Activated T-cell treated with anti-CD3 and anti-CD28 coated beads for 4 hours (primary cell): Measurements from ENCODE around the gene ALPG.
"Not testable (repeated sequence)": the region's sequence is repeated elsewhere in the genome, so short reads cannot be mapped to it uniquely, and the experiment has no call there.

Experiments
- DNase-seq: peaks from one replicate; pipeline ENCODE4 v3.0.0-alpha.2; 2020

ALPG gene

DNA sequence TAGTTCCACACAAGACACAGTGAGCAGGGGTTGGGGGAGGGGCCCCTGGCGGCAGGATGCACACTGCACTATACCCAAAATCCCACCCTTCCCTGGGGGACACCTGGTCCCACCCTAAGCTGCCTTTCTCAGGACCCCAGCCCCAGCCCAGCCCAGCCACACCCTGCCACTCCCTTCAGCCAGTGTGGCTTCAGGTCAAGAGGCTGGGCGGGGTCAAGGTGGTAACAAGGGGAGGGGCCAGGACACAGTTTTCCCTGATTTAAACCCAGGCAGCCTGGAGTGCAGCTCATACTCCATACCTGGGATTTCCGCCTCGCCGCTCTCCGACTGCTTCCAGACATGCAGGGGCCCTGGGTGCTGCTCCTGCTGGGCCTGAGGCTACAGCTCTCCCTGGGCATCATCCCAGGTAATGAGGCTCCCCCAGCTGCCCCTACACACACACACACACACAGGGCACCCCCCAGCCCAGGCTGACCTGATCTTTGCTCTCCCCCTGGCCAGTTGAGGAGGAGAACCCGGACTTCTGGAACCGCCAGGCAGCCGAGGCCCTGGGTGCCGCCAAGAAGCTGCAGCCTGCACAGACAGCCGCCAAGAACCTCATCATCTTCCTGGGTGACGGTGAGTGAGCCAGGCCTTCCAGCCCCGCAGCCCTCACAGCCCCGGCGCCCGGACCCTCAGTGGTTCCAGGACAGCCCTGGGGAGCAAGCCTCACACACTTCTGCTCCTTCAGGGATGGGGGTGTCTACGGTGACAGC is at the start of gene ALPG:
ALPG (plus strand) TSS at position 289 of the 755 bp plus-strand sequence; CDS start at position 340, 51 bp downstream.
- no peak for DNase-seq

- no peak for DNase-seq
Measured at GRCh38 chr2:232361646-232362045, 45.0 kb upstream of the ALPG start.

- DNase-seq: no peak
Measured at GRCh38 chr2:232362174-232362900, 44.3 kb upstream of the ALPG start.

DNA sequence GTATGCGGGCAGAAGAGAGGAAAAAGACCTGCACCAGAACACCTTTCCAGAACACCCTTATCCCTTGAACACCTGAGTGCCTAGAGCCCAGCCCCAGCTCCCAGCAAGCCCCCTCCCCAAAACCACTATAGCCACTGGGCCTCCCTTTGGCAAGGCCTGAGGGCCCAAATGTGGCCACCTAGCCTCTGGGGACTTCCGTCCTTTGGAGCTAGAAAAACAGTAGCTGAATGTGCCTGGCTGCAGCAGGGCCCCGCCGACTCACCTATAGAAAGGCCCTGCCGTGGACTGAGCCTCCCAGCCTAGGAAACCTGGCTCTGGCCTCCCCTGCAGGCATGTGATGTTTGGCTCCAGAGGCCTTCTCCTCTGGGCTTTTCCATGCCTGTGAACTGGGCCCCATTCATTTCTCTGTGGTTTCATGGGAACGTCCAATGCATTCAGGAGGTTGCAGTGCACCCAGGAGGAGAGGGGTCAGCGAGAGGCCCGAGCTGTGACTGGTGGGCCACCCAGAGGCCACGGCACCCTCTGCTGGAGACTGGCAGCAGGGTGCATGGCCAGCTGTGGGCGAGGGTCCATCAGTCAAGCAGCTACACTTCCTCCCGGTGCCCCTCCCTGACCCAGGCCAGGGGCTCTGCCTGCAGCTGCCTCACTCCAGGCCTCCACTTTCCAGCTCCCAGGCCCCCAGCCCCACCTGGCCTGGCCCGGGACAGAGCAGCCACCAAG is 43.4 kb upstream of the ALPG start:
- not testable (repeated sequence) for DNase-seq

DNA sequence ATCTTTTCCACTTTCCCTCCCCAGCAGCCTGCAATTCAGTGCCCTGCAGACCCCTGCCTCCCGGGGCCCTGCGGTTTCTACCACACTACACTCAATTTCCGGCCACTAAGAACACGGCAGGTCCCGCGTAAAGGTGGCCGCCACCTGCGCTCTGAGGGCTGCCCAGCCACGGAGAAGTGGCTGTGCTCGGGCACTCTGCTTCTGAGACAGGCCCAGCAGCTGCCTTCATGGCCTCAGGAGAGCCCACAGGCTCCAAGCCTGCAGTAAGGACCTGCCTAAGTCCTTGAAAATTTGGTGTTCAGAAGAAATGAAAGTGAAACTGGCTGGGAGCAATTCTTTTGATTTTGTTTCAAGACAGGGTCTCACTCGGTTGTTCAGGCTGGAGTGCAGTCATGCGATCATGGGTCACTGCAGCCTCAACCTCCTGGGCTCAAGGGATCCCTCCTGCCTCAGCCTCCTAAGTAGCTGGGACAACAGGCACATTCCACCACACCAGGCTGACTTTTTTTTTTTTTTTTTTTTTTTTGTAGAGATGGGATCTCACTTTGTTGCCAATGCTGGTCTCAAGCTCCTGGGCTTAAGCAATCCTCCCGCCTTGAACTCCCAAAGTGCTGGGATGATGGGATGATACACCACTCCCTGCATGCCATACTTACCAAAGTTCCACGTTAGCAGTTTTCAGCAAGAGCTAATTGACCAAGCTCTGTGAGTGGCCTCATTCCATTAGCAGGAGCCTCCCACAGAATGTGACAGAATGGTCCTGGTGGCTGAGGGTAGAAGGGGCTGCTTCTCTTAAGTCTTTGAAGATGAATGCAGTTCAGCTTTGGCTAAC is 42.6 kb upstream of the ALPG start:
- no peak for DNase-seq

DNA sequence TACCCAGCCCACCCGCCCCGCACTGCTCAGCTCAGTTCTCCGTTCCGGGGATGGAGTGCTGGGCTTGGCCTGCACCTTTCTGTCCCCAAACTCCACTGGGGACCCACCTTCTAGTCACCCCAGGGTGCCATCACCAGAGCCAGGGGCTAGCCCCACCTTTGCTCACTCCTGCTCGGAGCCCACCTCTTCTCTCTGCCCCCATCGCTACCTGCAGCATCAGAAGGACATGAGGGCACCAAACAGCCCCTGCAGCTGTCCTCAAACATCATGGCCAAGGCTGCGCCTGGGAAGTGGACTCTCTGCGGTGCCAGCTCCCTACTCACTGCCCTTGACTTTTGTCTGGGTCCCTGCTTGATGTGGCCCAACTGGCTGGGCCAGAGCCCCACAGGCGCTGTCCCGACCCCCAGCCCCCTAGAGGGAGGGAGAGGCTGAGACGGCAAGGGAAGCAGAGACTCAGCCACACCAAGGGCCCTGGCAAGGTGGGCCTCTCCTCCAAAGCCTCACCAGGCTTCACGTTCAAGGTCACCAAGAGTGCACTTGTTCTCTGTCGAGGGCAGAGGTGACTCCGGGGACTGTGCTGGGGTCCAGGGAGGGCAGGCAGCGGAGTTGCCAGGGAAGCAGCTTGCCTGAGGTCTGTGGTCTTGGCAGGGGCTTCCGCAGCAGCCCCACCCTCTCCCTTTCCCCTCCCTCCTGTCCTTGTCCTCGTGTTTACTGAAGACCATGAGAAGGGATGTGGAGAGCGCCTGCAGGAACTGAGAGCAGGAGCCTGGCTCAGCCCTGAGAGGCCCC is 41.6 kb upstream of the ALPG start:
- DNase-seq: not testable (repeated sequence)

DNA sequence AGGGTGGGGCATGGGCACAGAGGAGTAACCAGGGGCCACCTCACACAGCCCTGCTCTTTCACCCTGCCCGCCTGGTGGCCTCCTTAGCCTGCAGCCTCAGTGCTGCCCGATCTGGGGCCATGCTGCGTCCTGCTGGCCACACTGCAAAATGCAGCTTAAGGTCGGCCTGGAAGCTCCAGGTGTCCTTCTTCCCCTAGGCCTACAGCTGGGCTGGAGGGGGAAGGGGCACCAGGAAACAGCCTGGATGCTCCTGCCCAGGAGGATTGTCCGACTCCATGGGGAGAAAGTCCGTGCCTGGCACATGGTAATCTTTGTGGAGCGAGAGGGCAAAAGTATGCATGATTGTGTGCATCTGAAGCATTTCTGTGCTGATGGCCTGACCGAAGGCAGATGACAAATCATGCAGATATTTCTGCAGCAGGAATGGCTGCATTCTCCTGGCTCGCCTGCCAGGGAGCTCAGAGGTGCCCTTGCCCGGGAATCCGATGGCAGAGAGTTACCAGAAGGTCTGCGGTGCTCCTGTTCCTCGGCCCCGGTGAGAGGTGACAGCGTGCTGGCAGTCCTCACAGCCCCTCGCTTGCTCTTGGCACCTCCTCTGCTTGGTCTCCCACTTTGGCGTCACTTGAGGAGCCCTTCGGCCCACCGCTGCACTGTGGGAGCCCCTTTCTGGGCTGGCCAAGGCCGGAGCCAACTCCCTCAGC is 40.9 kb upstream of the ALPG start:
- no peak for DNase-seq

DNA sequence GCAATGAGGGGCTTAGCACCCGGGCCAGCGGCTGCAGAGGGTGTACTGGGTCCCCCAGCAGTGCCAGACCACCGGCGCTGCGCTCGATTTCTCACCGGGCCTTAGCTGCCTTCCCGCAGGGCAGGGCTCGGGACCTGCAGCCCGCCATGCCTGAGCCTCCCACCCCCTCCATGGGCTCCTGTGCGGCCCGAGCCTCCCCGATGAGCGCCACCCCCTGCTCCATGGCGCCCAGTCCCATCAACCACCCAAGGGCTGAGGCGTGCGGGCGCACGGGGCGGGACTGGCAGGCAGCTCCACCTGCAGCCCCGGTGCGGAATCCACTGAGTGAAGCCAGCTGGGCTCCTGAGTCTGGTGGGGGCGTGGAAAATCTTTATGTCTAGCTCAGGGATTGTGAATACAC is 40.2 kb upstream of the ALPG start:
- DNase-seq: not testable (repeated sequence)

GRCh38 chr2:232367016-232367415 is 39.6 kb upstream of the ALPG start:
- no peak for DNase-seq

DNA sequence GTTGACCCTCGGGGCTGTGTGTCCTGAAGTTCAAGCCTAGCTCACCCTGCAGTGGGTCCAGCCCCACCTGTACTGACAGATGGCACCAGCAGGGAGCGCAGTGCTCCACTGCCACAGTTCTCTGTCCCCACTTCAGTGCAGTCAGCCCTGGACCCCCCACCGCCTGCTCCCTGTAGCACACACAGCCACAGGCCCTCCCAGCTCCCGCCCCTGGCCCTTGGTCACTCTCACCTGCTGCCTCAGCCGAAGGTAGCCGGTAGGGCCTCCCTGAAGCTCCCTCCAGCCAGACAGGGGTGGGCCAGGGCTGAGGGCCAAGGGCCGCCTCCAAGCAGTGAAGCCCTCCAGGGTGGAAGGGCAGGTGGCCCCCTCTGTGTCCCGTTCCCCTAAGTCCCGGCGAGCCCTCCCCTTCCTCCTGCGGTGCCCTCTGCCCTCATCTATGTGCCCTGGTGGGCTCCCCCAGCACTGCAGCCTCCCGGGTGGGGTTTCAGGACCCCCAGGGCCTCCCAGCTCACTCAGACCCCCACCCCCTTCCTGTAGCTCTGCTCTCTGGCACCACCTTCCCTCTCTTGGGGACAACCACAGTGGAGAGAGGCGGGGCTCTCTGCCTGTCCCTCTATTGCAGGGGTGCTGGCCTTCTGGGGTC is 38.9 kb upstream of the ALPG start:
- no peak for DNase-seq

DNA sequence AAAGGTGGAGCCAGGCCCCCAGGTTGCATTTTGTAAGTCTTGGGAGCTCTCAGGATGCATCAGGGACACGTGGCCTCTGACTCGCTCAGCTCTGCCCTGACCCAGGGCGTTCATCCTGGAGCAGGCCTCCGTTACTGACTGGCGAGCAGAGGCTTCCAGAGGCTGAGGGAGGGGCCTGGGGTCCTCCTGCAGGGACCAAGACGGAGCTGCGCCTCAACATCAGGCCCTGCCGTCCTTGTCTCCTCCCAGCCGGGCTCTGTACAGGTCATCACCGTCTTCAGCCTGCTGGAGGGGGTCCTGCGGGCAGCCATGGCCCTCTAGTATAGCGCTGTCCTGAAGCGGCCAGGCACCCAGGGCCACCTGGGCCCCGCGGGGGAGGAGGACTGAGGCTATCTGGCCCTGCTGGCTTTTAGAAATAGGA is 38.3 kb upstream of the ALPG start:
- no peak for DNase-seq

GRCh38 chr2:232369126-232369951 is 37.3 kb upstream of the ALPG start:
- DNase-seq: no peak

DNA sequence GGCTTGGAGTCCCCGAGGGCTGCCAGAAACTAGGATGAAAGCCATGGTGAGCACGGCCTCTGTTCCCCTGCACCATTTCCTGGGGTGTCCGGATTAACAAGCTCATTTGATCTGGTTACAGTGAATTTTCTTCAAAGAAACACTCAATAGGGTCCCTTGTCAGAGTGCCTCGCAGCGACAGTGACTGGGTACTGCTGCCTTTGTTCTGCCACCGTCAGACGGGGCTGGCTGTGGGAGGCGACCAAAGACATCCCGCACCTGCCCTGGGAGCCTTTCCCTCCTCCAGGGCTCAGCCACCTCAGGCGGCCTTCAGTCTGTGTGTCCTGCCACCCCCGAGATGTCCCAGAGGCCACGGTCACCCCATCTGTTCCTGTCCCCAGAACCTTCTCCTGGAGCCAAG is 36.6 kb upstream of the ALPG start:
- DNase-seq: not testable (repeated sequence)

DNA sequence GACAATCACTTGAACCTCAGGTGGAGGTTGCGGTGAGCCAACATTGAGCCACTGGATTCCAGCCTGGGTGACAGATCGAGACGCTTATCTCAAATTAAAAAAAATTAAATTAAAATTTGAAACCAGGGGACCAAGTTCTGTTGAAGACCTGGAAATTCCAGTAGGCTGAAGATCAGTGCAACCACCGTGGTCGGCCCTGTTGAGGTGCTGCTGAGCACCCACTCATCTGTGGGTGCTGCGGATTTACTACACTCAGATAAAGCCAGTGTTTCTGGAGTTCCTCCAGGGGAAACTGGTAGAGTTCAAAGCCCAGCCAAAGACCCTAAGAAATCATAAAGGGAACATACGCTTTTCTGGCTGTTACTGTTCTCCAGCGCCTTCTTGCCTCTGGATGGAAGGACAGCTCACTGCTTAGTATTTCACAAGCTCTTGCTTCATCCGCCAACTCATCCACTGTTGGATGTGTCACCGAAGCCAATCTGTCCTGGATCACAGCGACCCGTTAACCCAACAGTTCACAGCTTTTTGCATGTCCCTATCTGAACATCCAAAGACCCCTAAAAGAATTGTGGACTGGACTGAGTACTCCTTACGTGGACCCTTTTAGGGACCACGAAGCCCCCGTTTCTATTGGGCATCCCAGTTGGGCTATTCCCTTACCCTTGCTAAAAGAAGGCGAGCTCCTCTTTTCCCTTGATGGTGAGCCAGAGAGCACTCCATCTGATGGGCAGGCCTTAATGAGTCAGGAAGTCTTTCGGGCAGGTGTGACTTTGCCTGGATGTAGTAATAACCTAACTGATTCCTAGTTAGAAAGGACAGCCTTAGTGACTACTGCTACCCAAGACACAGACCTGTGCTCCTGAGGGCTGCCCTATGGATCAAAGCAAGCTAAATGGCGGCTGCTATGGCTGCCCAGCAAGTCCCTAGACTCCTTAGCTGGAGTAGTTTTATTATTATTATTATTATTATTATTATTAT is 34.1 kb upstream of the ALPG start:
- no peak for DNase-seq

DNA sequence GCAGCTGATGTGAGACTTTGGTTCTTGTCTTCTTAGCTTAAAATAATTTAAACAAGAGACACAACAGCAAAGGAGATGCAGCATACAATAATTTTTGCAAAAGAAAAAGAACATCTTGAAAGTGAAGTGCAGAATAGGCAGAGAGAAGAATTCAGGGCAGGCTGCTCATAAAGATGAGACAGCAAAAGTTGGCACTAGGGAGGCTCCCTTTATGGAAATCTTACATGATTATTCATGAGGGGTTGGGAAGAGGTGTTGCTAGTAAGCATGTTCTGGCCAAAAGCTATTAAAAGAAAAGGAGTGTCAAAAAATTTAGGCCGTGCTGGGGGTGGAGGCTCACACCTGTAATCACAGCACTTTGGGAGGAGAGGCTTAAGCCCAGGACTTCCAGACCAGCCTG is 32.3 kb upstream of the ALPG start:
- DNase-seq: no peak

GRCh38 chr2:232375164-232375563 is 31.5 kb upstream of the ALPG start:
- DNase-seq: no peak

DNA sequence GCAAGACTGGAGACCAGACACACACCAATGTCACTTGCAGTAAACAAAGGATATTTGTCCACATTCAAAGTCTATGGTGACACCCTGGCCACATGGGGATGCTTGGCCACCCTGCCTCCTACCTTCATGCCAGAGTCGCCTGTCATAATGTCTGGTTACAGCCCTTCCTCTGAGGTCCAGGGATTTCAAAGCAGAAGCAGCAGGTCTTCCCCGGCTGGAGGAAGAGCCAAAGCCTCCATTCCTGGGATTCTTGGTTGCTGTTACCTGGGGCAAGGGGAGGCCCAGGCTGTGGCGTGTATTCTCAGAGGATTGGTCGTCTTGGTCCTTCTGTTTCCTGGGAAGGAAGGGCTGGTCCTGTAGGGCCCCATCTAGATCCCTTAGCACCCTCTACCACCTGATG is 30.4 kb upstream of the ALPG start:
- no peak for DNase-seq

DNA sequence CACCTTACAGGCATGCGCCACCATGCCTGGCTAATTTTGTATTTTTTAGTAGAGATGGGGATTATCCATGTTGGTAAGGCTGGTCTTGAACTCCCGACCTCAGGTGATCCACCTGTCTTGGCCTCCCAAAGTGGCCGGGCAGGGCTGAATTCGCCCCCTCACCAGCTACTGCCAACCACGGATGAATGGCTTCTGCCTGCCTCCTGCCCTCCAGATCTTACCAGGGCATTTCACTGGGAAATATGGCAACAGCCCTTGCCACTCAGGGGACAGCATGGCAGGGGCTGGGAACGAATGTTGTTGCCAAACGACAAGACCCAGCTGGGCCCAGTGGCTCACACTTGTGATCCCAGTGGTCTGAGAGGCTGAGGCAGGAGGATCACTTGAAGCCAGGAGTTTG is 29.9 kb upstream of the ALPG start:
- no peak for DNase-seq

DNA sequence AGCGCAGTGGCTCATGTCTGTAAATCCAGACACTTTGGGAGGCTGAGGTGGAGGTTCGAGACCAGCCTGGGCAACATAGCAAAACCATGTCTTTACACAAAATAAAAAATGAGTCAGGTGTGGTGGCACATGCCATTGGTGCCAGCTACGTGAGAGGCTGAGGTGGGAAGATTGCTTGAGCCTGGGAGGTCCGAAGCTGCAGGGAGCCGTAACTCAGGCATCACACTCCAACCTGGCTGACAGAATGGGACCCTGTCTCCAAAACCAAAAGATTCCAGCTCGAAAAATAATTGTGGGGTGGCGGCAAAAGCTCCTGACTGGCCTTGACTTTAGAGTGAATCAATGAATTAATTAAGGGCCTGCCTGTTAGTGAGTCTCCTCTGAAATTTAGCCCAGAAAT is 29.3 kb upstream of the ALPG start:
- DNase-seq: no peak
